OCI-LY7 (cell line): Measurements from ENCODE around the gene ZGPAT.

ENCODE experiments used
- CTCF ChIP-seq: fragments of 200-600 bp; sonication (generic); conservative IDR thresholded peaks from 2 replicates; pipeline ENCODE4 v1.5.1; 2014; ENCODE audit warnings: mild to moderate bottlenecking, antibody characterized with exemption, low read length, moderate library complexity, mixed read lengths
- EZH2phosphoT487 ChIP-seq: fragments of 200-600 bp; sonication (generic); IDR thresholded peaks from 2 replicates; pipeline ENCODE4 v1.6.1; 2018; ENCODE audit warnings: low read depth, borderline replicate concordance, mild to moderate bottlenecking, mixed run types, antibody characterized with exemption, low read length, moderate library complexity, mixed read lengths

- TF ChIP-seq CTCF (no peak), EZH2phosphoT487 (no peak)
These were observed 29.8 kb downstream of the ZGPAT start for GRCh38 chr20:63737695-63737944.
